IMR-90 (cell line): ENCODE measurements around the gene MICAL1. TPM values are rescaled to one million over a fixed set of nuclear protein-coding genes. Genes with fewer than 3 reads are reported as not detected.

ENCODE experiments used
- ATAC-seq: fragments of 200-7000 bp; cut with Tn5 transposase; 2 replicates; pipeline ENCODE4 v1.9.1; 2020; ENCODE audit warnings: low read depth, mild to moderate bottlenecking, moderate library complexity
- BruUV-seq: library from RNA; stranded (reverse); fragments of 400-500 nt; replicated peaks from 2 replicates; lab custom pipeline; 2021; lab: Mats Ljungman, UMichigan
- CTCF ChIA-PET: fragments of 300-600 bp; formaldehyde crosslinking; extraction: SDS; loops from one replicate; lab custom pipeline; 2021; ENCODE audit warnings: antibody characterized with exemption; lab: Yijun Ruan, JAX
- POLR2A ChIA-PET: fragments of 300-600 bp; sonication (Branson Sonifier 250); formaldehyde crosslinking; loops from one replicate; lab custom pipeline; 2022; ENCODE audit warnings: antibody characterized with exemption; ENCODE audit not compliant: unreplicated experiment; lab: Charles Lee
- DNase-seq: peaks from one replicate; pipeline ENCODE4 v3.0.0; 2013
- H2AFZ ChIP-seq: replicated peaks from 2 replicates; pipeline ENCODE3; 2013; ENCODE audit warnings: low read length, mild to moderate bottlenecking; ENCODE audit not compliant: poor library complexity
- H2AK5ac ChIP-seq: 2 replicates; pipeline ENCODE4 v1.6.1; 2013; ENCODE audit warnings: low read depth, low read length, inconsistent platforms
- H2AK9ac ChIP-seq: replicated peaks from 2 replicates; pipeline ENCODE3; 2013; ENCODE audit warnings: mild to moderate bottlenecking, low read depth, low read length, moderate library complexity; ENCODE audit not compliant: poor library complexity
- H2BK120ac ChIP-seq: 2 replicates; pipeline ENCODE4 v1.6.1; 2013; ENCODE audit warnings: low read depth, low read length, inconsistent platforms
- H2BK15ac ChIP-seq: 3 replicates; pipeline ENCODE4 v1.6.1; 2013; ENCODE audit warnings: low read depth, low read length, inconsistent platforms
- H2BK20ac ChIP-seq: 2 replicates; pipeline ENCODE4 v1.6.1; 2013; ENCODE audit warnings: low read depth, mild to moderate bottlenecking, inconsistent platforms, low read length, moderate library complexity
- H2BK5ac ChIP-seq: 2 replicates; pipeline ENCODE4 v1.6.1; 2013; ENCODE audit warnings: mild to moderate bottlenecking, low read depth, low read length, inconsistent platforms; ENCODE audit not compliant: poor library complexity, severe bottlenecking
- H3K14ac ChIP-seq: replicated peaks from 2 replicates; pipeline ENCODE4 v1.6.1; 2013; ENCODE audit warnings: low read depth, low read length, inconsistent platforms
- H3K18ac ChIP-seq: 2 replicates; pipeline ENCODE4 v1.6.1; 2013; ENCODE audit warnings: low read depth, low read length, control low read depth
- H3K23ac ChIP-seq: 2 replicates; pipeline ENCODE4 v1.6.1; 2013; ENCODE audit warnings: low read depth, low read length, inconsistent platforms
- H3K27ac ChIP-seq: 2 replicates; pipeline ENCODE4 v1.5.1; 2013; ENCODE audit warnings: mild to moderate bottlenecking, control low read depth, low read length; ENCODE audit not compliant: insufficient read depth
- H3K27me3 ChIP-seq: 2 replicates; pipeline ENCODE4 v1.6.1; 2013; ENCODE audit warnings: low read length; ENCODE audit not compliant: control insufficient read depth, insufficient read depth
- H3K36me3 ChIP-seq: 2 replicates; pipeline ENCODE4 v1.6.1; 2013; ENCODE audit warnings: low read length, mixed read lengths; ENCODE audit not compliant: control insufficient read depth, insufficient read depth
- H3K4ac ChIP-seq: 2 replicates; pipeline ENCODE4 v1.6.1; 2013; ENCODE audit warnings: low read depth, low read length, inconsistent platforms
- H3K4me1 ChIP-seq: 2 replicates; pipeline ENCODE4 v1.6.1; 2013; ENCODE audit warnings: low read length, mixed read lengths; ENCODE audit not compliant: control insufficient read depth, insufficient read depth
- H3K4me2 ChIP-seq: 2 replicates; pipeline ENCODE4 v1.6.1; 2013; ENCODE audit warnings: low read depth, mild to moderate bottlenecking, control low read depth, low read length, moderate library complexity
- H3K4me3 ChIP-seq: 2 replicates; pipeline ENCODE4 v1.5.1; 2013; ENCODE audit warnings: low read depth, mild to moderate bottlenecking, control low read depth, low read length, moderate library complexity; ENCODE audit not compliant: insufficient read depth
- H3K56ac ChIP-seq: 2 replicates; pipeline ENCODE4 v1.6.1; 2013; ENCODE audit warnings: low read length, inconsistent platforms; ENCODE audit not compliant: insufficient read depth; ENCODE audit errors: extremely low read depth
- H3K79me1 ChIP-seq, 2 experiments: 2 replicates each; pipeline ENCODE4 v1.6.1; 2013; ENCODE audit warnings: low read length in 2 of 2, inconsistent platforms in 1 of 2, low read depth in 1 of 2
- H3K9ac ChIP-seq: 2 replicates; pipeline ENCODE4 v1.6.1; 2013; ENCODE audit warnings: low read depth, low read length, control low read depth
- H3K9me1 ChIP-seq: 2 replicates; pipeline ENCODE4 v1.6.1; 2013; ENCODE audit warnings: low read length, inconsistent platforms; ENCODE audit not compliant: insufficient read depth
- H3K9me3 ChIP-seq: 2 replicates; pipeline ENCODE4 v1.6.1; 2013; ENCODE audit warnings: low read length; ENCODE audit not compliant: control insufficient read depth, insufficient read depth
- H4K20me1 ChIP-seq: 2 replicates; pipeline ENCODE4 v1.6.1; 2013; ENCODE audit warnings: low read length, inconsistent platforms; ENCODE audit not compliant: insufficient read depth
- H4K5ac ChIP-seq: 2 replicates; pipeline ENCODE4 v1.6.1; 2013; ENCODE audit warnings: mild to moderate bottlenecking, low read depth, low read length, control low read depth
- H4K8ac ChIP-seq, 2 experiments: 2 replicates each; pipeline ENCODE4 v1.6.1; 2013; ENCODE audit warnings: low read depth in 2 of 2, low read length in 2 of 2, control low read depth in 1 of 2, inconsistent platforms in 1 of 2
- H4K91ac ChIP-seq: 2 replicates; pipeline ENCODE4 v1.6.1; 2013; ENCODE audit warnings: low read depth, low read length, inconsistent platforms; ENCODE audit not compliant: insufficient read depth
- BHLHE40 ChIP-seq: fragments of 150-350 bp; IDR thresholded peaks from 2 replicates; pipeline ENCODE4 v1.6.1; 2016; ENCODE audit warnings: mild to moderate bottlenecking, low read depth, low read length
- CEBPB ChIP-seq: IDR thresholded peaks from 2 replicates; pipeline ENCODE4 v1.6.1; 2012; ENCODE audit warnings: low read depth, low read length, improper control_type of control experiment
- CTCF ChIP-seq: conservative IDR thresholded peaks from 2 replicates; pipeline ENCODE4 v1.5.1; 2012; ENCODE audit warnings: mild to moderate bottlenecking, low read depth, low read length, improper control_type of control experiment
- FOS ChIP-seq: fragments of 150-350 bp; IDR thresholded peaks from 2 replicates; pipeline ENCODE4 v1.6.1; 2016; ENCODE audit warnings: low read depth, low read length
- MAFK ChIP-seq: IDR thresholded peaks from 2 replicates; pipeline ENCODE4 v1.6.1; 2012; ENCODE audit warnings: low read depth, low read length, improper control_type of control experiment
- MAZ ChIP-seq: IDR thresholded peaks from 2 replicates; pipeline ENCODE4 v1.6.1; 2012; ENCODE audit warnings: low read depth, mild to moderate bottlenecking, low read length, improper control_type of control experiment, moderate library complexity, borderline replicate concordance
- MXI1 ChIP-seq: IDR thresholded peaks from 2 replicates; pipeline ENCODE4 v1.6.1; 2012; ENCODE audit warnings: low read depth, mild to moderate bottlenecking, low read length, moderate library complexity, borderline replicate concordance
- NFE2L2 ChIP-seq: fragments of 150-350 bp; IDR thresholded peaks from 2 replicates; pipeline ENCODE4 v1.6.1; 2016; ENCODE audit warnings: low read depth, mild to moderate bottlenecking, low read length
- POLR2A ChIP-seq: IDR thresholded peaks from 2 replicates; pipeline ENCODE4 v1.6.1; 2012; ENCODE audit warnings: mild to moderate bottlenecking, low read depth, low read length
- RCOR1 ChIP-seq: IDR thresholded peaks from 2 replicates; pipeline ENCODE4 v1.6.1; 2012; ENCODE audit warnings: mild to moderate bottlenecking, low read length, improper control_type of control experiment; ENCODE audit not compliant: insufficient replicate concordance
- RFX5 ChIP-seq: IDR thresholded peaks from 2 replicates; pipeline ENCODE4 v1.8.0; 2012; ENCODE audit warnings: low read depth, mild to moderate bottlenecking, low read length, moderate library complexity
- WGBS, 2 experiments: methylation state at CpG; one replicate each; pipeline versions ENCODE4 v1.1.5 to v1.1.7; 2013; ENCODE audit warnings: missing lambda C conversion rate in 2 of 2; ENCODE audit not compliant: insufficient read length in 1 of 2; ENCODE audit errors: extremely low coverage in 2 of 2; 5-methylcytosine and 5-hydroxymethylcytosine counted together
- dilution Hi-C: fragments of 300-500 bp; cut with HindIII; formaldehyde crosslinking; loops from one replicate; pipeline ENCODE4 v1.14.3; 2018; ENCODE audit warnings: low sequenced_read_pairs; ENCODE audit not compliant: unreplicated experiment
- in situ Hi-C: fragments of 300-500 bp; cut with MboI; formaldehyde crosslinking; loops from 3 replicates; pipeline ENCODE4 v1.14.3; 2019; ENCODE audit warnings: low sequenced_read_pairs, inconsistent platforms, mixed read lengths
- intact Hi-C: fragments of 100-400 bp; cut with micrococcal nuclease; formaldehyde crosslinking; loops from 2 replicates; pipeline ENCODE4 v1.10.0; 2022
- polyA plus RNA-seq, 3 experiments: library from polyadenylated mRNA; depleted of rRNA; stranded (reverse); fragments of >200 nt; gene quantifications; 2 replicates each; pipeline ENCODE4 v1.2.3, GENCODE V29; 2012; ENCODE audit warnings: low replicate concordance in 1 of 3
- total RNA-seq: library from RNA; depleted of rRNA; stranded (reverse); fragments of >200 nt; gene quantifications from 2 replicates; pipeline ENCODE4 v1.2.3, GENCODE V29; 2012
- TF ChIP-seq, protein P1 (sequence below): fragments of 150-350 bp; IDR thresholded peaks from 2 replicates; pipeline ENCODE4 v1.6.1; 2016; ENCODE audit warnings: low read depth, mild to moderate bottlenecking, low read length, moderate library complexity, borderline replicate concordance

Gene MICAL1
- total and polyA plus RNA-seq, 2 of the 4 experiments (the other 2 are of a cell fraction), result 30.5 to 57.1 TPM

DNA sequence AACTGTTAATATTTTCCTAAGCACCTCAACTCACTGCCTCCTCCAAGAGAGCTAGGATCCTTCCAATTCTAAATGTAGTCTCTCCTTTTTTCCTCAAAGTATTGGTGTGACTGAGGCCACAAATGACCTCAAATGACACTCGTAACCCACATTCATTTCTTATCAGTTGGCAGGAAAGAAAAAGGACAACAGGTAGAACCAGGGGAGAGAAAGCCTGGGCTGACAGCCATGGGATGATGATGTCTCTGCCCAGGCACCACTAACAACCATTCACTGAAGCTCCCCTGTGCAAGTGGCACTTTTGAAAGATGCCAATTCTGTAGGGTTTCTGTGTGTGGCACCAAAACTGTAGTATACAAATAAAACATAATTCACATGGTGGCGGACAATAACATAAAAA lies 20.1 kb upstream of the MICAL1 start:
- Histone ChIP-seq H2BK15ac (no peak overlapping the region), H2AK5ac (no peak overlapping the region), H3K56ac (no peak overlapping the region), H2BK5ac (no peak overlapping the region), H3K27me3 (no peaks in the 10 kb centered on the region), H4K5ac (no peak overlapping the region), H3K79me1 (peaks cover 40 to 49% of the 10 kb centered on the region in 2 experiments), H3K4me3 (no peak overlapping the region), H3K23ac (no peak overlapping the region), H2AFZ (no peak overlapping the region), H3K4me2 (no peak overlapping the region), H4K8ac (no peak overlapping the region), H3K9ac (no peak overlapping the region), H3K14ac (no peak overlapping the region), H3K4ac (no peak overlapping the region), H4K20me1 (peaks cover 7% of the 10 kb centered on the region; the same call in 1 of the 2 replicates), H3K18ac (no peak overlapping the region), H2AK9ac (no peak overlapping the region), H2BK120ac (no peak overlapping the region), H3K9me3 (no peaks in the 10 kb centered on the region), H3K9me1 (peaks cover 13% of the 10 kb centered on the region), H4K91ac (no peak overlapping the region), H2BK20ac (no peak overlapping the region), H3K36me3 (peaks cover 39% of the 10 kb centered on the region), H3K4me1 (peaks cover 7% of the 10 kb centered on the region), H3K27ac (no peak overlapping the region)
- dilution Hi-C loops, result no loop called here
- ChIA-PET CTCF (no interaction called here), POLR2A (no interaction called here)
- ATAC-seq (no peak), DNase-seq (no peak)
- in situ Hi-C loops, result no loop called here
- no CpG with 5 or more reads among the region's 2 CpGs for whole genome bisulfite sequencing, 2 experiments
- no TSS peak for BruUV-seq
- intact Hi-C loops, result no loop called here
- TF ChIP-seq POLR2A (no peak), RFX5 (no peak), CEBPB (no peak), BHLHE40 (no peak), FOS (no peak), MAFK (no peak), MAZ (no peak), CTCF (no peak), MXI1 (no peak), NFE2L2 (no peak), RCOR1 (no peak)
- TF ChIP-seq, protein P1, sequence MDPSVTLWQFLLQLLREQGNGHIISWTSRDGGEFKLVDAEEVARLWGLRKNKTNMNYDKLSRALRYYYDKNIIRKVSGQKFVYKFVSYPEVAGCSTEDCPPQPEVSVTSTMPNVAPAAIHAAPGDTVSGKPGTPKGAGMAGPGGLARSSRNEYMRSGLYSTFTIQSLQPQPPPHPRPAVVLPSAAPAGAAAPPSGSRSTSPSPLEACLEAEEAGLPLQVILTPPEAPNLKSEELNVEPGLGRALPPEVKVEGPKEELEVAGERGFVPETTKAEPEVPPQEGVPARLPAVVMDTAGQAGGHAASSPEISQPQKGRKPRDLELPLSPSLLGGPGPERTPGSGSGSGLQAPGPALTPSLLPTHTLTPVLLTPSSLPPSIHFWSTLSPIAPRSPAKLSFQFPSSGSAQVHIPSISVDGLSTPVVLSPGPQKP, result no peak
